GM23338 (cell line): ENCODE measurements around the gene CCDC38. TPM values are rescaled to one million over a fixed set of nuclear protein-coding genes. Genes with fewer than 3 reads are reported as not detected.

Experiments
- ATAC-seq: fragments of 200-7000 bp; cut with Tn5 transposase; 3 replicates; pipeline ENCODE4 v1.9.1; 2020
- DNase-seq: peaks from one replicate; pipeline ENCODE4 v3.0.0-alpha.2; 2015; ENCODE audit warnings: low spot score
- H2AFZ ChIP-seq: fragments of 200-600 bp; sonication (generic); 2 replicates; pipeline ENCODE4 v1.8.0; 2016; ENCODE audit warnings: antibody characterized with exemption, mild to moderate bottlenecking, moderate library complexity
- H3F3A ChIP-seq: fragments of 200-600 bp; sonication (generic); replicated peaks from 2 replicates; pipeline ENCODE4 v1.8.0; 2017; ENCODE audit warnings: antibody characterized with exemption, mixed run types, low read depth
- H3K27ac ChIP-seq: fragments of 200-600 bp; sonication (generic); 2 replicates; pipeline ENCODE4 v1.6.1; 2016; ENCODE audit warnings: low read depth
- H3K27me3 ChIP-seq: fragments of 200-600 bp; sonication (generic); 2 replicates; pipeline ENCODE4 v1.8.0; 2016; ENCODE audit warnings: mild to moderate bottlenecking, mixed run types, moderate library complexity; ENCODE audit not compliant: insufficient read depth
- H3K36me3 ChIP-seq: fragments of 200-600 bp; sonication (generic); 2 replicates; pipeline ENCODE4 v1.8.0; 2016; ENCODE audit warnings: mild to moderate bottlenecking; ENCODE audit not compliant: insufficient read depth
- H3K4me1 ChIP-seq: fragments of 200-600 bp; sonication (generic); 2 replicates; pipeline ENCODE4 v1.8.0; 2016; ENCODE audit warnings: mild to moderate bottlenecking, moderate library complexity; ENCODE audit not compliant: insufficient read depth
- H3K4me2 ChIP-seq: fragments of 200-600 bp; sonication (generic); 2 replicates; pipeline ENCODE4 v1.7.1; 2017; ENCODE audit warnings: mixed run types
- H3K4me3 ChIP-seq: fragments of 200-600 bp; sonication (generic); 2 replicates; pipeline ENCODE4 v1.6.1; 2016; ENCODE audit warnings: mixed run types
- H3K79me2 ChIP-seq: fragments of 200-600 bp; sonication (generic); replicated peaks from 2 replicates; pipeline ENCODE4 v1.8.0; 2017; ENCODE audit warnings: mild to moderate bottlenecking; ENCODE audit not compliant: insufficient read depth
- H3K9me2 ChIP-seq: fragments of 200-600 bp; sonication (generic); 2 replicates; pipeline ENCODE4 v1.8.0; 2017; ENCODE audit not compliant: insufficient read depth
- H4K20me1 ChIP-seq: fragments of 200-600 bp; sonication (generic); replicated peaks from 2 replicates; pipeline ENCODE4 v1.8.0; 2017; ENCODE audit warnings: mild to moderate bottlenecking; ENCODE audit not compliant: insufficient read depth
- H3K27ac Mint-ChIP-seq: 2 replicates; pipeline ENCODE4 v1.8.0; 2020; ENCODE audit warnings: inconsistent platforms, mild to moderate bottlenecking, moderate library complexity, mixed read lengths
- H3K27me3 Mint-ChIP-seq: 3 replicates; pipeline ENCODE4 v1.8.0; 2022; ENCODE audit warnings: low read depth, mild to moderate bottlenecking, moderate library complexity, mixed read lengths, inconsistent platforms; ENCODE audit not compliant: insufficient read depth, poor library complexity
- H3K36me3 Mint-ChIP-seq: 3 replicates; pipeline ENCODE4 v1.8.0; 2021; ENCODE audit warnings: low read depth, mild to moderate bottlenecking, inconsistent platforms, moderate library complexity, mixed read lengths
- H3K4me1 Mint-ChIP-seq: 3 replicates; pipeline ENCODE4 v1.8.0; 2020; ENCODE audit warnings: mild to moderate bottlenecking, inconsistent platforms, mixed read lengths
- H3K4me3 Mint-ChIP-seq: 3 replicates; pipeline ENCODE4 v1.8.0; 2021; ENCODE audit warnings: moderate library complexity, mild to moderate bottlenecking, inconsistent platforms, mixed read lengths
- H3K9me3 Mint-ChIP-seq: 3 replicates; pipeline ENCODE4 v1.8.0; 2020; ENCODE audit warnings: moderate library complexity, mild to moderate bottlenecking, inconsistent platforms, mixed read lengths
- CREB1 ChIP-seq: fragments of 250-450 bp; sonication (Bioruptor Pico); IDR thresholded peaks from 2 replicates; pipeline ENCODE4 v1.5.0; 2020; ENCODE audit warnings: low read depth, mild to moderate bottlenecking, moderate library complexity
- CTCF ChIP-seq, 2 experiments: fragments of 200-600 bp in 1 of 2; sonication (generic) in 1 of 2; conservative IDR thresholded peaks; 2 replicates each; pipeline versions ENCODE4 v1.5.1 to v1.6.1; 2016 to 2017; ENCODE audit warnings: antibody characterized with exemption in 2 of 2, low read depth in 2 of 2, mild to moderate bottlenecking in 2 of 2, moderate library complexity in 1 of 2
- ETS1 ChIP-seq: IDR thresholded peaks from 2 replicates; pipeline ENCODE4 v1.6.1; 2016; ENCODE audit warnings: antibody characterized with exemption
- EZH2 ChIP-seq: fragments of 200-600 bp; sonication (generic); IDR thresholded peaks from one replicate; pipeline ENCODE4 v1.8.0; 2017; ENCODE audit warnings: antibody characterized with exemption, mild to moderate bottlenecking, low read depth; ENCODE audit not compliant: unreplicated experiment
- EZH2phosphoT487 ChIP-seq: fragments of 200-600 bp; sonication (generic); IDR thresholded peaks from one replicate; pipeline ENCODE4 v1.8.1; 2018; ENCODE audit warnings: antibody characterized with exemption; ENCODE audit not compliant: unreplicated experiment
- JUNB ChIP-seq: IDR thresholded peaks from one replicate; pipeline ENCODE4 v1.6.1; 2016; ENCODE audit warnings: antibody characterized with exemption; ENCODE audit not compliant: unreplicated experiment
- NANOG ChIP-seq: IDR thresholded peaks from 2 replicates; pipeline ENCODE4 v1.6.1; 2016; ENCODE audit warnings: antibody characterized with exemption, borderline replicate concordance
- POLR2AphosphoS5 ChIP-seq: IDR thresholded peaks from 2 replicates; pipeline ENCODE4 v1.6.1; 2016; ENCODE audit warnings: antibody characterized with exemption, low read depth
- REST ChIP-seq: IDR thresholded peaks from one replicate; pipeline ENCODE4 v1.6.1; 2018; ENCODE audit warnings: antibody characterized with exemption; ENCODE audit not compliant: unreplicated experiment
- STAT1 ChIP-seq: IDR thresholded peaks from one replicate; pipeline ENCODE4 v1.6.1; 2016; ENCODE audit warnings: antibody characterized with exemption; ENCODE audit not compliant: unreplicated experiment
- ZNF114 ChIP-seq: fragments of 250-450 bp; sonication (Bioruptor Pico); IDR thresholded peaks from 2 replicates; pipeline ENCODE4 v1.5.0; 2020; ENCODE audit warnings: mild to moderate bottlenecking, moderate library complexity
- ZNF331 ChIP-seq: fragments of 250-450 bp; sonication (Bioruptor Pico); IDR thresholded peaks from 2 replicates; pipeline ENCODE4 v1.5.0; 2020; ENCODE audit warnings: low read depth, mild to moderate bottlenecking, moderate library complexity
- ZNF462 ChIP-seq: fragments of 250-450 bp; sonication (Bioruptor Pico); IDR thresholded peaks from 2 replicates; pipeline ENCODE4 v1.5.0; 2020; ENCODE audit warnings: mild to moderate bottlenecking, moderate library complexity
- polyA plus RNA-seq: library from polyadenylated mRNA; unstranded; fragments of >200 nt; fragmentation: Nextera tagmentation; extraction: Ambion mirVana; gene quantifications from 2 replicates; pipeline ENCODE4 v1.2.1, GENCODE V29; 2016
- total RNA-seq: library from RNA; depleted of rRNA; stranded (reverse); fragments of >200 nt; shearing (Covaris generic); gene quantifications from 2 replicates; pipeline ENCODE4 v1.2.3, GENCODE V29; 2014

Gene CCDC38
- total and polyA plus RNA-seq, 2 experiments from 2014 or later, result not detected

GRCh38 chr12:95859947-95860850, 82.2 kb downstream of the CCDC38 start:
- no peak for TF ChIP-seq JUNB
- TF ChIP-seq NANOG, result no peak
- TF ChIP-seq STAT1, result no peak
- no peak for TF ChIP-seq POLR2AphosphoS5
- TF ChIP-seq CREB1 (CRISPR knock-in tag), result no peak
- no peak for TF ChIP-seq ETS1
- TF ChIP-seq ZNF331 (CRISPR knock-in tag), result no peak
- no peak for TF ChIP-seq REST
- TF ChIP-seq CTCF (conservative IDR thresholded peaks at IDR 0.05; ENCODE audit: low read depth in 2 of 2), result no peak
- no peak for TF ChIP-seq ZNF114 (CRISPR knock-in tag)
- no peak for TF ChIP-seq EZH2phosphoT487
- TF ChIP-seq EZH2, result no peak
- no peak for TF ChIP-seq ZNF462 (CRISPR knock-in tag)
- H3K27me3 Mint-ChIP-seq, result no peaks in the 10 kb centered on the region
- Histone ChIP-seq H3K9me2 (no peaks in the 10 kb centered on the region), H3K4me3 (peak overlapping the region; percentile 88), H3K36me3 (peaks cover 34% of the 10 kb centered on the region), H3K79me2 (peaks cover 63% of the 10 kb centered on the region), H3K4me2 (peak overlapping the region; percentile 87), H3K27me3 (no peaks in the 10 kb centered on the region), H2AFZ (no peak overlapping the region), H4K20me1 (peaks cover 13% of the 10 kb centered on the region), H3K27ac (no peak overlapping the region), H3F3A (no peaks in the 10 kb centered on the region), H3K4me1 (peaks cover 16% of the 10 kb centered on the region)
- no peak overlapping the region; the same call in 2 of the 3 replicates for H3K4me3 Mint-ChIP-seq
- H3K9me3 Mint-ChIP-seq, result peaks cover 14% of the 10 kb centered on the region; the same call in 2 of the 3 replicates
- DNase-seq (no peak), ATAC-seq (no peak)
- peaks cover 49% of the 10 kb centered on the region for H3K36me3 Mint-ChIP-seq
- H3K4me1 Mint-ChIP-seq, result peaks cover 11% of the 10 kb centered on the region
- H3K27ac Mint-ChIP-seq, result peak overlapping the region; percentile 56; the same call in 1 of the 2 replicates
